EH (cell line): ENCODE data around the gene NPIPA8.
"Not testable (repeated sequence)": the region's sequence is repeated elsewhere in the genome, so short reads cannot be mapped to it uniquely, and the experiment has no call there.

Experiments
- DNase-seq: peaks from one replicate; pipeline ENCODE4 v3.0.0-alpha.2; 2015; ENCODE audit warnings: low read depth

The NPIPA8 gene

DNA sequence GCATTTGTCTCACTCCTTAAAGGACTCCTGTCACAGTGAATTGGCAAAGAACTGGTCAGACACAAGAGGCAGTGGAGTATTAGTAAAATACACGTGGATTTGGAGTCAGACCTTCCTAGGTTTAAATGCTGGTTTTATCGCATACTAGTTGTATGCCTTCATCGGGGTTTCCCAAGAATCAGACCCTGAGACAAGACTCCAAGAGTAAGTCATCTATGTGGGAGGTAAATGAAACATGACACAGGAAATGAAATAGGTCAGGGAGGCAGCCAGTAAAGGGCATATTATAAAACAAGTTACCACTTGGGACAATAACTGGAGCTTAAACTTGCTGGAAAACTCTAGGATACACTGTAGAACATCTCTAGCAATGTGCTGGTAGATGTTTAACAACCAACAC lies 59.8 kb downstream of the NPIPA8 start:
- DNase-seq: not testable (repeated sequence)

DNA sequence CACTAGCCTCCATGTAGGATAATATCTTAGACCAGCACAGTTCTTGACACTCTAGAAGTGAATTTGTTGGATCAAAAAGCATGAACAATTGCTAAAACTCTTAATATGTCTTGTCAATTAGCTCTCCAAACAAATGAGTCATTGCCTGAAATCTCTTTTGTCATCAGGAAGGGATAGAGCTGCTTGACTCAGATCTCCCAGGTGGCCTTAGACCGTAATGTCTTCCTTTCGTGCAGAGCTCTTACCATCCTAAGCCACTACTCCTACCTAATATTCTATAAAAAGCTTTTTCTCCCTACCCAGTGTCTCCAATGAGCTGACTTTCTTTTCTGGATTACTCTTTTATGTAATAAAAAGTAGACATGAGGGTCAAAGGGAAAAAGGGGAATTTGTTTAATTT lies 66.4 kb downstream of the NPIPA8 start:
- not testable (repeated sequence) for DNase-seq
